ENCODE results near the gene PTCH2.

Gene PTCH2

GRCh38 chr1:44785501-44786137 lies 57.4 kb downstream of the PTCH2 start:
- no peak overlapping the region for H3K4me3 ChIP-seq (IDR thresholded peaks at IDR 0.05; ENCODE audit: insufficient read depth, low read depth, low read length)
- H2AFZ ChIP-seq (ENCODE audit: low read depth), result no peak overlapping the region
- TF ChIP-seq, protein P1, sequence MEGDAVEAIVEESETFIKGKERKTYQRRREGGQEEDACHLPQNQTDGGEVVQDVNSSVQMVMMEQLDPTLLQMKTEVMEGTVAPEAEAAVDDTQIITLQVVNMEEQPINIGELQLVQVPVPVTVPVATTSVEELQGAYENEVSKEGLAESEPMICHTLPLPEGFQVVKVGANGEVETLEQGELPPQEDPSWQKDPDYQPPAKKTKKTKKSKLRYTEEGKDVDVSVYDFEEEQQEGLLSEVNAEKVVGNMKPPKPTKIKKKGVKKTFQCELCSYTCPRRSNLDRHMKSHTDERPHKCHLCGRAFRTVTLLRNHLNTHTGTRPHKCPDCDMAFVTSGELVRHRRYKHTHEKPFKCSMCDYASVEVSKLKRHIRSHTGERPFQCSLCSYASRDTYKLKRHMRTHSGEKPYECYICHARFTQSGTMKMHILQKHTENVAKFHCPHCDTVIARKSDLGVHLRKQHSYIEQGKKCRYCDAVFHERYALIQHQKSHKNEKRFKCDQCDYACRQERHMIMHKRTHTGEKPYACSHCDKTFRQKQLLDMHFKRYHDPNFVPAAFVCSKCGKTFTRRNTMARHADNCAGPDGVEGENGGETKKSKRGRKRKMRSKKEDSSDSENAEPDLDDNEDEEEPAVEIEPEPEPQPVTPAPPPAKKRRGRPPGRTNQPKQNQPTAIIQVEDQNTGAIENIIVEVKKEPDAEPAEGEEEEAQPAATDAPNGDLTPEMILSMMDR (conservative IDR thresholded peaks at IDR 0.05; ENCODE audit: low read depth, low read length), result no peak
- no peak overlapping the region for H3K9ac ChIP-seq
- no peak overlapping the region for H3K4me2 ChIP-seq
- H3K27ac ChIP-seq, result no peak overlapping the region
- no peaks in the 10 kb centered on the region for H4K20me1 ChIP-seq (ENCODE audit: insufficient read depth)
- H3K27me3 ChIP-seq (ENCODE audit: insufficient read depth, low read depth), result no peaks in the 10 kb centered on the region
- H3K79me2 ChIP-seq (ENCODE audit: insufficient read depth, low read depth), result no peaks in the 10 kb centered on the region
- no peaks in the 10 kb centered on the region for H3K4me1 ChIP-seq (ENCODE audit: low read depth, poor library complexity, severe bottlenecking)
- no peaks in the 10 kb centered on the region for H3K36me3 ChIP-seq (ENCODE audit: insufficient read depth)

GRCh38 chr1:44785029-44785380 lies 58.0 kb downstream of the PTCH2 start:
- TF ChIP-seq, protein P1 (conservative IDR thresholded peaks at IDR 0.05; ENCODE audit: low read depth, low read length), result no peak
- no peak overlapping the region for H3K4me2 ChIP-seq
- H3K36me3 ChIP-seq (ENCODE audit: insufficient read depth), result no peaks in the 10 kb centered on the region
- no peaks in the 10 kb centered on the region for H3K4me1 ChIP-seq (ENCODE audit: low read depth, poor library complexity, severe bottlenecking)
- H3K4me3 ChIP-seq (IDR thresholded peaks at IDR 0.05; ENCODE audit: insufficient read depth, low read depth, low read length), result no peak overlapping the region
- no peaks in the 10 kb centered on the region for H3K27me3 ChIP-seq (ENCODE audit: insufficient read depth, low read depth)
- H3K9ac ChIP-seq, result no peak overlapping the region
- H2AFZ ChIP-seq (ENCODE audit: low read depth), result no peak overlapping the region
- no peak overlapping the region for H3K27ac ChIP-seq
- no peaks in the 10 kb centered on the region for H3K79me2 ChIP-seq (ENCODE audit: insufficient read depth, low read depth)
- H4K20me1 ChIP-seq (ENCODE audit: insufficient read depth), result no peaks in the 10 kb centered on the region

GRCh38 chr1:44784094-44785028 lies 58.7 kb downstream of the PTCH2 start:
- Histone ChIP-seq H3K36me3 (ENCODE audit: insufficient read depth) (peaks cover 1% of the 10 kb centered on the region; the same call in 1 of the 2 replicates), H3K27me3 (ENCODE audit: insufficient read depth, low read depth) (no peaks in the 10 kb centered on the region), H4K20me1 (ENCODE audit: insufficient read depth) (no peaks in the 10 kb centered on the region), H3K9ac (peak overlapping the region; percentile 48; the same call in 1 of the 2 replicates), H3K4me1 (ENCODE audit: low read depth, poor library complexity, severe bottlenecking) (no peaks in the 10 kb centered on the region), H2AFZ (ENCODE audit: low read depth) (no peak overlapping the region), H3K4me3 (IDR thresholded peaks at IDR 0.05; ENCODE audit: insufficient read depth, low read depth, low read length) (no peak overlapping the region), H3K4me2 (peak overlapping the region; percentile 9; the same call in 1 of the 2 replicates), H3K79me2 (ENCODE audit: insufficient read depth, low read depth) (peaks cover 2% of the 10 kb centered on the region; the same call in 1 of the 2 replicates), H3K27ac (0 out of 2 replicates have a peak overlapping the region, but pooled peaks have one; percentile 18)
- TF ChIP-seq, protein P1 (conservative IDR thresholded peaks at IDR 0.05; ENCODE audit: low read depth, low read length), result no peak

DNA sequence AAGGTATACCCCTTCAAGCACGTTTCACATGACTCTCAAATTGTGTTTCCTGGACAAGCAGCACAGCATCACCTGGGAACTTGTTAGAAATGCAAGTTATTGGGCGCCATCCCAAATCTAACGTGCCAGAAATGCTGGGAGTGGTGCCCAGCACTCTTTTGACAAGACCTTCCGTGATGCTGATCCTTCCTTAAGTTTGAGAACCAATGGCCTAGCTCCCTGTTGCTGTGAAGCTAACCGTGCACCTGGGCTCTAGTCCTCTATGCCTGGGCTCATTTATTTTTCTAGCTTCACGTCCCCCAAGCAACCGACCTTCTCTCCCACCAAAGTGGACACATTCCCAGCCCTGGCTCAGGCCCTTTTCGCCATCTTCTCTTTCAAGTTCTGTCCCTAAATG lies 59.4 kb downstream of the PTCH2 start:
- TF ChIP-seq, protein P1 (conservative IDR thresholded peaks at IDR 0.05; ENCODE audit: low read depth, low read length), result no peak
- H3K9ac ChIP-seq, result peak overlapping the region; percentile 48; the same call in 1 of the 2 replicates
- no peak overlapping the region for H2AFZ ChIP-seq (ENCODE audit: low read depth)
- peaks cover 7% of the 10 kb centered on the region; the same call in 1 of the 2 replicates for H3K79me2 ChIP-seq (ENCODE audit: insufficient read depth, low read depth)
- H4K20me1 ChIP-seq (ENCODE audit: insufficient read depth), result no peaks in the 10 kb centered on the region
- H3K27me3 ChIP-seq (ENCODE audit: insufficient read depth, low read depth), result no peaks in the 10 kb centered on the region
- no peaks in the 10 kb centered on the region for H3K4me1 ChIP-seq (ENCODE audit: low read depth, poor library complexity, severe bottlenecking)
- H3K36me3 ChIP-seq (ENCODE audit: insufficient read depth), result peaks cover 8% of the 10 kb centered on the region; the same call in 1 of the 2 replicates
- H3K27ac ChIP-seq, result peak overlapping the region; percentile 18; the same call in 1 of the 2 replicates
- H3K4me3 ChIP-seq (IDR thresholded peaks at IDR 0.05; ENCODE audit: insufficient read depth, low read depth, low read length), result no peak overlapping the region
- H3K4me2 ChIP-seq, result peak overlapping the region; percentile 9; the same call in 1 of the 2 replicates
